Measurements from ENCODE around the gene EEF1AKMT2.
A peak's percentile ranks its signal among the peaks of the same experiment; 100 is the strongest.

DNA sequence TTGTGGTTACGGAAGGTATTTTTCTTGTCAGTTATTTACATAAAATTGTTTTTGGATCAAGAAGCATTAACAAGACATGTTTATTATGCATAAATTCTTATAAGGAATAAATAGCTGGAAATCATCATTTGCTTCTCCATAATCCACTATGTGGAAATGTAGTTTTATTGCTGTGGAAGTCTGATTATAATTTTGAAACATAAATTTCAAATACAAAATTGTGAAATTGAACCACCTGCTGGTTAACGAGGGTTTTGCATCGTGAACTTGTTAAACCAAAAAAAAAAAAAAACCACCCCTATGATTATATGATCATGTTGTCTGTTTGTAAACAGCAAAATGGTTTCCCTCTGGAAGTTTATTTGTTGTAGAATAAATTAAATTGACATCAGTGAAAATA lies 35.8 kb upstream of the EEF1AKMT2 start:
- TF ChIP-seq, protein P1, sequence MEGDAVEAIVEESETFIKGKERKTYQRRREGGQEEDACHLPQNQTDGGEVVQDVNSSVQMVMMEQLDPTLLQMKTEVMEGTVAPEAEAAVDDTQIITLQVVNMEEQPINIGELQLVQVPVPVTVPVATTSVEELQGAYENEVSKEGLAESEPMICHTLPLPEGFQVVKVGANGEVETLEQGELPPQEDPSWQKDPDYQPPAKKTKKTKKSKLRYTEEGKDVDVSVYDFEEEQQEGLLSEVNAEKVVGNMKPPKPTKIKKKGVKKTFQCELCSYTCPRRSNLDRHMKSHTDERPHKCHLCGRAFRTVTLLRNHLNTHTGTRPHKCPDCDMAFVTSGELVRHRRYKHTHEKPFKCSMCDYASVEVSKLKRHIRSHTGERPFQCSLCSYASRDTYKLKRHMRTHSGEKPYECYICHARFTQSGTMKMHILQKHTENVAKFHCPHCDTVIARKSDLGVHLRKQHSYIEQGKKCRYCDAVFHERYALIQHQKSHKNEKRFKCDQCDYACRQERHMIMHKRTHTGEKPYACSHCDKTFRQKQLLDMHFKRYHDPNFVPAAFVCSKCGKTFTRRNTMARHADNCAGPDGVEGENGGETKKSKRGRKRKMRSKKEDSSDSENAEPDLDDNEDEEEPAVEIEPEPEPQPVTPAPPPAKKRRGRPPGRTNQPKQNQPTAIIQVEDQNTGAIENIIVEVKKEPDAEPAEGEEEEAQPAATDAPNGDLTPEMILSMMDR (conservative IDR thresholded peaks at IDR 0.05): peak; percentile 79
- TF ChIP-seq ZFX (IDR thresholded peaks at IDR 0.05): no peak
